HG03060 (cell line): ENCODE data around the gene FAM98B.

Experiments
- ATAC-seq: cut with Tn5 transposase; IDR thresholded peaks from one replicate; pipeline ENCODE4 v1.9.1; 2021; ENCODE audit warnings: low read depth, moderate number of reproducible peaks; ENCODE audit not compliant: unreplicated experiment

FAM98B gene

DNA sequence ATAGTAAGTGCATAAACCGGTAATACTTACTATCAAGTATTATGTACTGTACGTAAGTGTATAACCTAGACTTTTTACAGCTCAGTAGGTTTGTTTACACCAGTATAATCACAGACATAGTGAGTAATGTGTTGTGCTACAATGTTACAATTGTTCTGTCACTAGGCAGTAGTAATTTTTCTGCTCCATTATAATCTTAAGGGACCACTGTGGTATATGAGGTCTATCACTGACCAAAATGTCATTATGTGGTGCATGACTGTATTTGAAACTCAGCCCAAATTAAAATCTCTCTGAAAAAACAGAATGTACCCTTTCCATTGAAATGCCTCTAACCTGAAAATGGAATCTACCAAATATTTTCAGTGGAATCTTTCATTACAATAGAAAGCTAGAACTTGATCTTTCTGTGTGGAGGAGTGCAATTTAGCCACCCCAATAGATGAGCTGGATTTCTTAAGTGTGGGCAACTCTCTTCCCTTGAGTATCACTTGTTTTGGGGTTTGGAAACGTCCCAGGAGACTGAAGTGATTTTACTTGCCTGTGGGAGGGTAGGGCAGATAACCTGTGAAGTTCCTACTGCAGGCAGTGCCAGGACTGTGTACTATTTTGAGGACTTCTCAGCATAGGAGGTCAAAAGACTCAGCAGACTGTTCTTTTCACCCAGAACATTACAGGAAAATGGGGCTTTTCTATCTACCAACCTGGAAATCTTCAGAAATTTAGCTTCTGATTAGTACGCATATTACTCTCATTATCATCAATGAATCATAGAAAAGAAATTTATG, 50.9 kb downstream of the FAM98B start:
- ATAC-seq, result no peak

DNA sequence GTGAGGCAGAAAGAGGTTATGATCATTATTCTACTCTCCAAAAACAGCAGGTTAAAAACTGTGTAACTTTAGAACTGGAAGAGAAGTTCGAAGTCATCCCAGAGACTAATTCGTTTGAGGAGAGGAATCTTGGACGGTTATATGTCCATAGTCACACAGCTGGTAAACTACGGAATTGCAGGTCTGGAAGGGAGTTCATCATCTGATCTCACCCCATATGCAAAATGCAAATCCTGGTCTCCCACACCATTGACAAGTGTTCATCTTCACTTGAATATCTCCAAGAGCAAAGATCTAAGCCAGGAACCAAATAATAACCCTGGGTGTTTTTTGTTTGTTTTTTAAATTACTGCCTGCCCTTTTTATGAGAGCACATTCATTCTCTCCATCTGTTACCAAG, 53.1 kb downstream of the FAM98B start:
- no peak for ATAC-seq

DNA sequence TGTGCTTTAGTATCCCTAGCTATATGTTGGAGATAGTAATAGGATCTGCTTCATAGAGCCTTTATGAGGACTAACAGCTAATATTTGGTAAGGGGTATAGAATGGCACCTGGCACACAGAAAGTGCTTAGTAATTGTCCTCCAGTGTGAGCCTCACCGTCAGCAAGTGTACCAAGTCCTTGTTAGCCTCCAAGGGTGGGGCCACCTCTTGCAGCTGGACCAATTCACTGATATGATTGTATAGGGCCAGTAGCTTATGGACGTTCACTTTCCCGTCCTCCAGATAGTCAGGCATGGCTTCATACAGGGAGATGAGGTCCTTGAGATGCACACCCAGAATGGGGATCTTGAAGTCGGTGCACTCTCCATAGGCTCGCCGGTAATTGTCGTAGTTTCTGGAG, 53.6 kb downstream of the FAM98B start:
- ATAC-seq, result no peak

DNA sequence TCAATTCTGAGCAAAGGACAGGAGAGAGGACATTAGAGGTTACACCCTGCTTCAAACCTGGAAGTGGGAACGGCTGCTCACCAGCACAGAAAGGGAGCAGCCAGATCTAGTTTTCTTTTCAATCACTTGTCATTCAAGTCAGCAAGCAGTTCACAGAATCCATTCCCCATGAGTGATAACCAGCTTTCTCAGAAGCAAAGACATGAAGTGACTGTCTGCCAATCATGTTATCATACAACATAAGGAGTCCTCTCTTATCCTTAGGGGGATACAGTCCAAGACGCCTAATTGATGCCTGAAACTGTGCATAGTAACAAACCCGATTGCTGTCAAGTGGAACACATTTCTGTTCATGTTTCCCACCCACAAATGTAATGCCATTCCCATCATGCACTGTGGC, 54.7 kb downstream of the FAM98B start:
- ATAC-seq, result no peak

DNA sequence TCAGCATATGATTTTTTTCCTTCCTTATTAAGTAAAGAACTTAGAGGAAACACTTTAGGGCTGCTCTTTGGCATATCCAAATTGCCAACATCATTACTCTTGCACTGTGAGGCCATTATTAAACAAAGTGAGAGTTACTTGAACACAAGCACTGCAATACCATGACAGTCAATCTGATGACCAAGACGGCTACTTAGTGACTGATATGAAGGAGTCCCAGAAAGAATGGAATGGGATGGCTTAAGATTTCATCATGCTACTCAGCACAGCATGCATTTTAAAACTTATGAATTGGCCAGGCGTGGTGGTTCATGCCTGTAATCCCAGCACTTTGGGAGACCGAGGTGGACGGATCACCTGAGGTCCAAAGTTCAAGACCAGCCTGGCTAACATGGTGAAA, 55.2 kb downstream of the FAM98B start:
- no peak for ATAC-seq

DNA sequence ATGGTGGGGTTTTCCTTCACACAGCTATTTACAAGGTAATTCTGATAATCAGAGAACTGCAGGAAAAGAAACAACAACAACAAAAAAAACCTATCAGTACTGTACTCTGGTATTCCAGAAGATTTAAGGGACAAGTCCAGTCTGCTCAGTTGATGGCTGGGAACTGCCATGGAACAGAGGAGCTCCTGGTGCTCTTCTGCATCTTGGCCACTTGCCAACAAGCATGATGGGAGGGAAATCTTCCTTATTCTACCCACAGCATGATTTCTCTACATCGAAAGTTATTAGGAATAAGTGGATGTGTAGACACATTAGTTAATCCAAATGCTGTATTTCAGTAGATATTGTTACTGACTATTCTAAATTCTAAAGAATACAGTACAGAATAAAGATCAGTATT, 59.0 kb downstream of the FAM98B start:
- ATAC-seq, result no peak

DNA sequence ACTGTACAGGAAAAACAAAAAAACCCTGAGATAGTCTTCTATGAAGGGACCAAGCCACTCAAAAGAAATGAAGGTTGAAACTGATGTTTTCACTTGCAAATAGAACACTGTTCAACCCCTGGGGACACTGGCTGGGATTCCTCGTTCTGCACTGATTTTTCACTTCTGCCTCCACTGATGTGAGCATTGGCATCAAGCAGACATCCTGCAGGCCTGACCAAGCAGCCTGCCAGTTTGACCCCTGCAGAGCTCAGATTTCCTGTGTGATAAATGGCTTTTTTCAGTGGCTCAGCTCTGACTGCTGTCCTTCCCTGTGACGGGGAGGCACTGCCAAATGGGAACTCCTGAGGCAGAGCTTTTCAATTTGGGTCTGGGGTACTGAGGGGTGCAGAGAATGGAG, 60.7 kb downstream of the FAM98B start:
- ATAC-seq, result no peak

DNA sequence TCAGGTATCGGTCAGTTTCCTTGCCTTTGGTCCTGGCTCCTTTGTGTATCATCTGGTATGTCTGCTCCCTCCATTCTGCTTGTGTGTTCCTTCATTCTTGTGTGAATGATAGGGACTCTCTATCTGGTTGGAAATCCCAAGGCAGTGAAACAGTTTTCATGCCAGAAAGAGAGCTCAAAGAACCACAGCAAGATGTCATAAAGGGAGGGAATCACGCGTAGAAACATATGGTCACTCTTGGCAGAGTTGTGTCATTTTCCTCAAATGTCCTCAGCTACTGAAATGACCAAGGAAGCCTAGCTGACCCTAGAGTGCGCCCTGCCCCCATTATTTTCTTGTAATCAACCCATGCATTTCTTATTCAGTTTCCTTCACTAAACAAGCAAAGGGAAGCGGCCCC, 62.7 kb downstream of the FAM98B start:
- no peak for ATAC-seq

DNA sequence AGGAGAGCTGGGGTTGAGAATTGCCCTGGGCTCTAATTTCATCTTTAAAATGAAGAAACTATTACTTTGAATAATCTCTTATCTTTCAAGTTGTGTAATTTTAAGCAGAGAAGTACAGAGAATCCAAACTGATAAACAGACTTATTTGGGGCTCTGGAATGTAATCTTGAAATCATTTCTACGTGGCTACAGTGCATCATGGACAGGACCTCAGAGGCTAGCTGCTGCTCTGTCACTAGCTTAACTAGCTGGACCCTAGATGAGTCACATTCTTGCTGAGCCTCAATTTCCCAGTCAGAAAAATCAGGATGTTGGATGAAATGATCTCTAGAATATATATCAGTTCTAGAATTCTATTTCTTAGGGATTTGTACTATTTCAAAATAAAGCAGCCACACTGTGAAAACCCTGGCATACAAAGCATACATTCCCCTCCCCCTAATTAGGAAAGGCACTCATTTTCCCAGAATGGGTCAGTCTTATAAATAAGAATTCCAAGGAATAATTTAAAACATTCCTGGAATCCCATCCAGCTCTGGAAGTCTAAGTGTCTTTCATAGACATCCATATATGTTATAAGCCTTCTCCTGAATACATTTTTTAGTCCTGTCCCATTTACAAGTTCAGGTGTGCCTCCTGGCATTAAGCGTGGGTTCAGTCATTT, 63.5 kb downstream of the FAM98B start:
- ATAC-seq, result no peak

DNA sequence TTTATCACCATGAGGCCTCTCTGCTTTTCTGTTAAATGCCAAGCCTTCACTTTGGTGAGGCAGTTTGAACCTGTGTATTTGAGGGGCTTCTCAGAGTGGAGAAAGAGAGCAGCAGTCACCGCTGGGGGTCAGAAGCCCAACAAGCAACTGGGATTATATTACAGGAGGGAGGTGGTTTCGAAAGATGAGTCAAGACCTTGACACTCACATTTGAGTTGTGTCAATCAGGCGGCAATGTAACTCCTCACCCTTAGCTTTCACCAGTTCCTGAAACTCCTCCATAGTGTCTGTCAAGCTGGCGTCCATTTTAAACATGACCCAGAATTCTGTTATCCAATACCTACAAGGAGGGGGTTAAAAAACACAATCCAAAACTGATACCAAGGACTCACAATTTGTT, 64.2 kb downstream of the FAM98B start:
- no peak for ATAC-seq

DNA sequence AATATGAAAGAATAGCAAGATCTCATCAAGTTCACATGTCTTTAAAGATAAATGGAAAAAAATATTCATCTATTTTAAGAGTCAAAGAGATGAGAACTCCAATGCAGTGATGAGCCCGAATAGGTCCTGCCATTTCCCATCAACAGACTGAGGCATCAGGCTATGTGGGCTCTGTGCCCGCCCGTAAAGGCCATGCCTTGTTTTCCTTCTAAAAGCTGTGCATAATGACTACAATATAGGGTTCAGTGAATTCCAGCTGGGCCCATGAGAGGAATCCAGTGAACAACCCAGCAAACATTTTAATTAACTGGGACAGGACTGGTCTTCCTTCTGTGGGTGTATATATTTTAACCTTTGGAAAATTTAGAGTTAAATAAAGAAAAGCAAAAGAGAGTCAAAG, 66.1 kb downstream of the FAM98B start:
- no peak for ATAC-seq

DNA sequence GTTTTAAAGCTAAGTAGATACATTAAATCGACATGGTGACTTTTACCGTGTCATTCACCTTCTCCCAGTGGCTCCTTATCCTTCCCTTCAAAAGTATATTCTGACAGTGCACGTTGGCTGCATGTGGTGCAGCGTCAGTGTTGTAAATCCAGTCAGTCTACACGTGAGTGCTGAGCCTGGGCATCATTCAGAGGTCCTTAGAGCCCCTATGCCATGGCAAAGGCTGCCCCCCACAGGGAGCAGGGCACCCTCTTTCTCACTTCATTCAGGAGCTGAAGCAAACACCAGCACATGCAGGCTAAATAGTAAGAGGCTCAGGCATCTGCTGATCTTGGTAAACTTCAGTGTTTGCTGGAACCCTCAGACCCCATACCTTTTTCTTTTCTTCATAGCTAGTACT, 67.4 kb downstream of the FAM98B start:
- ATAC-seq, result no peak

DNA sequence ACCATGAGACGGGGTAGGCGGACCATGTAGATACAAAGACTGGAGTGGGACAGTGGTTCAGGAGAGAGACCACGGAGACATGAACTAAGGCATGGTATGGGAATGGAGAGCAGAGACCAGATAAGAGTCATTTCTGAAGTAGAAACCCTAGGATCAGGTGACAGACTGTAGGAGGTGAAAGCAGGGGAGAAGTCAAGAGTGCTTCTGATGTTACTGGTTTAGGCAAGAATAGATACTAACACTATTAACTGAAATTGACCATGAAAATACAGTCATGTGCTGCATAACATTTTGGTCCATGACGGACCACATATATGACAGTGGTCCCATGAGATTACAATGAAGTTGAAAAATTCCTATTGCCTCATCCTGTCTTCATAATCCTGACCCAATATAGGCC, 69.0 kb downstream of the FAM98B start:
- ATAC-seq, result no peak

DNA sequence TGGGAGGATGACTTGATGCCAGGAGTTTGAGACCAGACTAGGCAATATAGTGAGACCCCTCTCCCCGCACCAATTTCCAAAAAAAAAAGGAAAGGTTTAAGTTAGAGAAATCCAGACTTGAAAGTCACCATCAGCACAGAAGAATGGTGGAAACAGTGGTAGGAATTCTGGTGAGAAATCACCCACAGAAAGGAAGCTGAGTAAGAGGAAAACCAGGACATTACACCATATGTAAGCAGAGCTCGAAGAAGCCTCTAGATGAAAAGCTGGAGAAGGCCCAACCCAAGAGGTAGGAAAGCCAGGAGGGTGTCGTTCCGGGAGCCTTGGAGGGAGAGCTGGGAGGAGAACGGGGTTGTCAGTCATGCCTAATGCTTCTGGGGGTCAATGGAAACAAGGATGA, 70.2 kb downstream of the FAM98B start:
- ATAC-seq, result no peak

DNA sequence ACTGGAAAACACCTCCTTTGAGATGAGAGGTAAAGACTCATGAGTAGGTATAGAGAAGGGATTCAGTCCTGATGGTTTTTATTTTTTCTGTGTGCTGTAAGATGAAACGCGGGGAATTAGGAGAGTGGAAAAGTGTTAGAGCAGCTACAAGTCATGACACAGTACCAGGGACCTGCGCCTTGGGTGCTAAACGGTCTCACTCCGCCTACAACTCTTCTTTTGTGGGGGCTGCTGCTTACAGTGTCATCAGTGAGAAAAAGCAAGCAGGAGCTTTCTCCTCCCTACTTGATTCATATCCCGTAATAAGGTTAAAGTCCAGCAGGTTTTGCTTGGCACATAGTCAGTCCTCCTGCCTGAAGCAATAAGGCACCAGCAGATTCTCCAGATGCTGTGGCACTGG, 71.6 kb downstream of the FAM98B start:
- ATAC-seq, result no peak

DNA sequence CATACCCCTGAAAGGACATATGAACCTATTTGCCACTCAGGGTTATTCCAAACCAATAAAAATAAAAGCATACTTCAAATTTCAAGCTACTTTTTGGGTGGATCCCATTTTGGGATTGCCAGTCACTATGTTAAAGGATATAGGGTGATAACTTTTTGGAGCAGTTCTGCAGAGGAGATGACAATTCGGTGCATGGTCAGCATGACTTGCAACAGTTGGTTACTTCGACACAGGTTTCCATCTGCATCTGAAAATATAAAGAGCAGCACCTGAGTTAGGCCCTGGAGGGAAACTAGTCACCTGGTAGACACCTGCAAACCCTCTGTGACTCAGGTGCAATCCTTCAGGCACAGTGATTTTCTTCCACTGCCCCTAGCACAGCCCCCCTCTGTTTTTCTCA, 72.2 kb downstream of the FAM98B start:
- no peak for ATAC-seq

DNA sequence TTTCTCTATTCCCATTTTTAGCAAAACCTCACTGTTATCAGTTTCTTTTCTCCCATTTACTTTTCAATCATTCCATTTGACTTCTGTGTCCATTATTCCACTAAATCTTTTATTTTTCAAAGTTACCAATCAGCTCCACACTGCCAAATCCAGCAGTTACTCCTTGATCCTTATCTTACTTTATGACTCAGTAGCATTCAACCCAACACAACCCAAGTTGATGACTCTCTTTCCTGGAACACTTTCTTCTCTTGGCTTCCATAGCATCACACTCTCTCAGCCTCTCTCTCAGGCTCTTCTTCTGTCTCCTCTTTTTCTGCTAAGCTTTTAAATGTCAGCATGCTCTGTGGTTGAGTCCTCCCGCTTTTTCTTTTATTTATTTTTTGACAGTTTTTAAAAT, 74.4 kb downstream of the FAM98B start:
- ATAC-seq, result no peak

DNA sequence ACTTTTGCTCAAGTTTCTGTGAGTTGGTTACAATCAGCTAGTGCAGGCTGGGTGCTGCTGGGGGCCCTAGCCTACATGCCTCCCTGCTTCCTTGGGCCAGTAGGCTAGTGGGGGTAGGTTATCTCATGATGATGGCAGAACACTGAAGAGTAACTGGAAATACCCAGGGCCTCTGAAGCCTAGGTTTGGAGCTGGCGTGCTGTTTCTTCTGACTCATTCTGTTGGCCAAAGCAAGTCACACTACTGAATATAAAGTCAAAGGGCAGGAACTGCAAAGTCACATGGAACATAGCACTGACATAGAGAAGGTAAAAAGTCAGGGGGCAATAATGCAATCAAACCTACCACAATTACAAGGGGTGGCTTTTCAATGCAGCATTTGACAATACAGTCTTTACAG, 76.2 kb downstream of the FAM98B start:
- ATAC-seq, result no peak

DNA sequence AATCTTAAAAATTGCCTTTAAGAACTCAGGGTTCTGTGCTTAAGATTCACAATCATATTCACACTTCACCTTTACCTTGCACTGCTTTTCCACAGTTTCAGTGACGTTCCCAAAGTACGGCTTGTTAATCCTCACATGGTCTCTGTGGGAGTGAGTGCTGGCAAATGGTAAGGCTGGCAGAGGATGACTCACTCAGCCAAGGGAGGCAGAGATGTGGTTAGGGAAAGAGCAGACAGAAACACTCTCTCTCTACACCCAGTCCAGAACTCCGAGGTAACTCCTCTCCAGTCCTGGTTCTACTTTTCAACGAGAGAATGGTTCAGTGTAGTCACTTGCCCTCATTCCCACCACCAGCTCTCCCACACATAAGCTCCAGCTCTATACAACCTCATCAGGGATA, 77.6 kb downstream of the FAM98B start:
- ATAC-seq, result no peak

DNA sequence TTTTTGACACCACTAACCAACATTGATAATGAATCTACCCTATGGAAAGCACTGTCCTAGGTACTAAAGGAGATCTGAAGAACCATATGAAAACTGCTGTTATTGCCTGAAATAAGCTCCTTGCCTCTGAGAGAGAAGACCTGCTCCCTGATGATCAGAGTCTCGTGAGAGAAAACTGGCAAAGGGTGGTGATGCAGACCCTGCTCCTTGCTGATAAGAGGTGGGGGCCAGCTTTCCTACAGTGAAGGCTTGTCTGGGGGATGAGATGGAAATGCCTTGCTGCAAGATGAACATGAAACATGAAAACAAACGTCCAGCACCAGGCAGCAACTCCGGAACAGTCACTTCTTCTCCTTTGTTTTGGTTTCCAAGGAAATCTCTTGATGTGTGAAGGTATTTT, 78.8 kb downstream of the FAM98B start:
- no peak for ATAC-seq

DNA sequence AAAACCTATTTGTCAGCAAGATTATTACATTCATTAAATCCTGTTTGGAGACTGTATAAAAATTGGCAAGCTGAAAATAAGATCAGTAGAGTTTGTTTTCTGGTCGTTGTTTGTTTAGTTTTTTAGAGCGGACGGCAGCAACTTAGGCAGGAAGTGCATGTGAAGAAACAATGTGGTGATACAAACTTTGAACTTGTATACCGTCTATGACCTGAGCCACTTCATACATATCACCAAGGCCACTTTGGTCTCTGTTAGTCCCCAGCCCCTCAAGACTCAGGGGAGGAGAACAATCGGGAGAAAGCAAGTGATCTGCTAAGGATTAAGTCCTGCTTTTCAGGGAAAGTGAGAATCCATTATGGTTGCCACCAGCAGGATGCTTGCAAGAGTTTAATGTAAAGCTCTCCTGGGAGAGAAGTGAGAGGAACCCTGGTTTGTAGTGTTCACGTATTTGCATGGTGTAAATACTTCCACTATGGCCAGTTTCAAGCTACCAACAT, 79.5 kb downstream of the FAM98B start:
- no peak for ATAC-seq

DNA sequence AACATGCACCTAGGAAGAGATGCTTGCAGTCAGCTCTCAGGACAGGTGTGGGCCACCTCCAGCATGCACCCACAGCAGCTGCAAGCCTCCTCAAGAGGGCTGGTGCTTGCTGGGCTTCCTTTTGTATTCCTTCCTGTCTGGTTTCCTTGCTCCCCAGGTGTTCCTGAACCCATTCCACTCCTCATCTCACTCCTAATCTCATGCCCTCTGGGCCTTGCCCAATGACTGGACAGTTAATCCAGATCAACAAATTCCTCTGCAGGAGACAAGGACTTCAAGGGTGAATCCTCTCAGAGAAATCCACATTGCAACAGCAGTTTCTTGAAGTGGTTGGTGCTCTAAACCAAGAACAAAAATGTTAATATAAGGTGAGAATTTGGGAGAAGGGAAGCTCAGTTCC, 80.0 kb downstream of the FAM98B start:
- ATAC-seq, result no peak
